ENCODE results near the gene DEFB115. TPM values are rescaled to one million over a fixed set of nuclear protein-coding genes. Genes with fewer than 3 reads are reported as not detected.
"Not testable (repeated sequence)": the region's sequence is repeated elsewhere in the genome, so short reads cannot be mapped to it uniquely, and the experiment has no call there.

DEFB115 gene
- total and polyA plus RNA-seq, 9 of the 15 experiments (the other 6 are each of a cell fraction or from before 2014, with no cell fraction given), result not detected

DNA sequence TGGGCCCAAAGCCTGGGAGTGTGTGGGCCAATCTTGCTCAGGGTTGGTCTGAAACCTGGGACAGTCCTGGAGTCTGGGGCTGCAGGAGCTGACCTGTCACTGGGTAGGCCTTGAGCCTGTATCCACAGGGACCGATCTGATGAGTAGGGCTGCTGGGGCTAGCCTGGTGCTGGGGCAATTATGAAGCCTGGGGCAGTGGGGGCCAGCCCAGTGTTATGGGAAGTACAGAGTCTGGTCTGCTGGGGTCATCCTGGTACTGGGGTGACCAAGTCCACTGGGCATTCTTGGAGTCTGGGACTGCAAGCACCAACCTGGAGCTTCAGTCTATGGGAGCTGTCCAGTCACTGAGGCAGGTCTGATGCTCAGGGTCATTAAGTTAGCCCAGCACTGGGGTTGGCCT, 20.7 kb downstream of the DEFB115 start (continued):
- TF ChIP-seq POLR2AphosphoS5 (IDR thresholded peaks at IDR 0.05; ENCODE audit: control insufficient read depth, insufficient read depth, low read depth, low read length) (no peak), DMBX1 (CRISPR knock-in tag; IDR thresholded peaks at IDR 0.05; ENCODE audit: borderline replicate concordance) (no peak), ZFPM2 (CRISPR knock-in tag; IDR thresholded peaks at IDR 0.05) (no peak), IFI16 (CRISPR knock-in tag; IDR thresholded peaks at IDR 0.05) (no peak), SNAPC5 (CRISPR knock-in tag; IDR thresholded peaks at IDR 0.05) (no peak), FOXA1 (IDR thresholded peaks at IDR 0.05; ENCODE audit: borderline replicate concordance) (no peak), NELFE (IDR thresholded peaks at IDR 0.05; ENCODE audit: insufficient read depth, insufficient read length) (no peak)

- H3K9me3 ChIP-seq (replicated peaks; ENCODE audit: control insufficient read depth, insufficient read depth, low read depth, low read length); H3K36me3 ChIP-seq (ENCODE audit: control insufficient read depth, insufficient read depth, low read length); H3K4me1 ChIP-seq (replicated peaks in 1 of 2; ENCODE audit: control insufficient read depth in 2 of 2, insufficient read depth in 2 of 2, low read length in 2 of 2); in situ Hi-C loops (cut with MboI); FAIRE-seq; H2AFZ ChIP-seq (ENCODE audit: low read depth, low read length); H3K79me2 ChIP-seq (ENCODE audit: control insufficient read depth, insufficient read depth, low read length); H3K27me3 ChIP-seq (ENCODE audit: control insufficient read depth in 2 of 2, insufficient read depth in 2 of 2, low read length in 2 of 2); CTCF ChIA-PET (ENCODE audit: low intra/inter-chr PET ratio); intact Hi-C loops (cut with micrococcal nuclease); ATAC-seq; H3K9ac ChIP-seq (ENCODE audit: insufficient read depth in 1 of 2, low read depth in 2 of 2, low read length in 2 of 2); H3K4me3 ChIP-seq; H4K20me1 ChIP-seq (replicated peaks; ENCODE audit: control insufficient read depth, insufficient read depth, low read length); H3K4me2 ChIP-seq (ENCODE audit: insufficient read depth, low read length); DNase-seq (ENCODE audit: extremely low read depth in 1 of 4, low spot score in 3 of 4); H3K9me1 ChIP-seq (ENCODE audit: control insufficient read depth, insufficient read depth, low read length); H3K27ac ChIP-seq (ENCODE audit: extremely low read depth, low read depth, low read length); BruUV-seq (replicated peaks): not testable (repeated sequence)
- WGBS (ENCODE audit: insufficient coverage, low coverage, missing lambda C conversion rate), result 0% methylated on average over 7 of the region's 7 CpGs
- POLR2A ChIA-PET, result interaction anchor here (1.2 kb wide), 1 partner anchor 8 kb away, joined by 3 read pairs; no protein-coding TSS in a partner anchor
These were observed 27.5 kb downstream of the DEFB115 start for GRCh38 chr20:31284964-31285363.
